CD14-positive monocyte (primary cell): Measurements from ENCODE around the gene PISD. TPM values are rescaled to one million over a fixed set of nuclear protein-coding genes. Genes with fewer than 3 reads are reported as not detected.
A peak's percentile ranks its signal among the peaks of the same experiment; 100 is the strongest.

Source experiments
- DNase-seq, 3 donors: peaks; one replicate each; pipeline ENCODE4 v3.0.0-alpha.2; 2011 to 2022
- H2AFZ ChIP-seq: 2 replicates; pipeline ENCODE4 v1.6.0; 2012; ENCODE audit warnings: mild to moderate bottlenecking, low read depth, low read length, inconsistent platforms; ENCODE audit not compliant: insufficient read depth, poor library complexity, severe bottlenecking
- H3K27ac ChIP-seq, 2 donors: 1 replicate in 1 of 2; 2 replicates in 1 of 2; pipeline ENCODE4 v1.5.1; 2012 to 2013; ENCODE audit warnings: low read length in 2 of 2, control low read depth in 1 of 2, inconsistent platforms in 1 of 2, low read depth in 1 of 2, mild to moderate bottlenecking in 1 of 2
- H3K27me3 ChIP-seq, 2 donors: one replicate each; pipeline versions ENCODE4 v1.6.0 to v1.6.1; 2011 to 2013; ENCODE audit warnings: low read length in 2 of 2; ENCODE audit not compliant: control insufficient read depth in 2 of 2, insufficient read depth in 2 of 2
- H3K36me3 ChIP-seq, 2 donors: replicated peaks in 1 of 2; 1 replicate in 1 of 2; 2 replicates in 1 of 2; pipeline versions ENCODE4 v1.5.1 to v1.6.1; 2012 to 2013; ENCODE audit warnings: low read length in 2 of 2, control low read depth in 1 of 2, inconsistent platforms in 1 of 2, mild to moderate bottlenecking in 1 of 2; ENCODE audit not compliant: insufficient read depth in 2 of 2, control insufficient read depth in 1 of 2
- H3K4me1 ChIP-seq, 2 donors: 1 replicate in 1 of 2; 2 replicates in 1 of 2; pipeline versions ENCODE4 v1.5.1 to v1.6.1; 2012 to 2013; ENCODE audit warnings: low read length in 2 of 2, control low read depth in 1 of 2, inconsistent platforms in 1 of 2, mild to moderate bottlenecking in 1 of 2, moderate library complexity in 1 of 2; ENCODE audit not compliant: insufficient read depth in 2 of 2, control insufficient read depth in 1 of 2
- H3K4me2 ChIP-seq: replicated peaks from 2 replicates; pipeline ENCODE3; 2012; ENCODE audit warnings: low read length, moderate library complexity, mild to moderate bottlenecking; ENCODE audit not compliant: poor library complexity, severe bottlenecking; ENCODE audit errors: extremely low read depth
- H3K4me3 ChIP-seq, 3 experiments: fragments of 200-600 bp in 1 of 3; sonication (generic) in 1 of 3; replicated peaks in 1 of 3; 1 replicate in 2 of 3; 2 replicates in 1 of 3; pipeline ENCODE4 v1.5.1; 2011 to 2013; ENCODE audit warnings: low read length in 3 of 3, mild to moderate bottlenecking in 3 of 3, control low read depth in 2 of 3, low read depth in 2 of 3, inconsistent platforms in 1 of 3, moderate library complexity in 1 of 3
- H3K79me2 ChIP-seq: 2 replicates; pipeline ENCODE4 v1.6.0; 2012; ENCODE audit warnings: mild to moderate bottlenecking, control low read depth, inconsistent platforms, low read length, moderate library complexity; ENCODE audit not compliant: insufficient read depth
- H3K9ac ChIP-seq: 2 replicates; pipeline ENCODE4 v1.6.0; 2017; ENCODE audit warnings: low read length, mild to moderate bottlenecking; ENCODE audit not compliant: insufficient read depth, poor library complexity, severe bottlenecking
- H3K9me3 ChIP-seq, 2 donors: replicated peaks in 1 of 2; 1 replicate in 1 of 2; 2 replicates in 1 of 2; pipeline versions ENCODE4 v1.5.1 to v1.6.1; 2012 to 2013; ENCODE audit warnings: low read length in 2 of 2, control low read depth in 1 of 2; ENCODE audit not compliant: control insufficient read depth in 1 of 2, insufficient read depth in 1 of 2
- H4K20me1 ChIP-seq: 2 replicates; pipeline ENCODE4 v1.6.0; 2012; ENCODE audit warnings: mild to moderate bottlenecking, low read length, control low read depth, moderate library complexity; ENCODE audit not compliant: insufficient read depth
- H3K27ac Mint-ChIP-seq, 7 donors: one replicate each; pipeline ENCODE4 v1.8.0; 2020; ENCODE audit warnings: mild to moderate bottlenecking in 7 of 7, mixed read lengths in 7 of 7, moderate library complexity in 6 of 7, inconsistent platforms in 2 of 7
- H3K27me3 Mint-ChIP-seq, 3 donors: one replicate each; pipeline ENCODE4 v1.8.0; 2021 to 2022; ENCODE audit warnings: low read depth in 3 of 3, mild to moderate bottlenecking in 3 of 3, mixed read lengths in 3 of 3, moderate library complexity in 3 of 3, inconsistent platforms in 1 of 3
- H3K36me3 Mint-ChIP-seq, 2 donors: one replicate each; pipeline ENCODE4 v1.8.0; 2020; ENCODE audit warnings: mixed read lengths in 2 of 2, inconsistent platforms in 1 of 2, mild to moderate bottlenecking in 1 of 2
- H3K4me1 Mint-ChIP-seq: one replicate; pipeline ENCODE4 v1.8.0; 2020; ENCODE audit warnings: mild to moderate bottlenecking, mixed read lengths
- H3K4me3 Mint-ChIP-seq, 2 donors: one replicate each; pipeline ENCODE4 v1.8.0; 2020; ENCODE audit warnings: mild to moderate bottlenecking in 2 of 2, mixed read lengths in 2 of 2, moderate library complexity in 1 of 2
- H3K9me3 Mint-ChIP-seq, 7 donors: one replicate each; pipeline ENCODE4 v1.8.0; 2020 to 2022; ENCODE audit warnings: mixed read lengths in 7 of 7, mild to moderate bottlenecking in 6 of 7, moderate library complexity in 6 of 7, inconsistent platforms in 2 of 7
- WGBS: methylation state at CpG from one replicate; pipeline ENCODE4 v1.1.5; 2013; ENCODE audit warnings: missing lambda C conversion rate; ENCODE audit not compliant: insufficient coverage; 5-methylcytosine and 5-hydroxymethylcytosine counted together
- intact Hi-C, 2 donors: fragments of 100-400 bp; cut with micrococcal nuclease; formaldehyde crosslinking; loops; one replicate each; pipeline versions ENCODE4 v1.15.0 to v1.15.1; 2023
- polyA plus RNA-seq, 3 donors: library from polyadenylated mRNA; depleted of rRNA in 1 of 3; unstranded in 2 of 3; stranded (reverse) in 1 of 3; fragments of 300-500 nt in 2 of 3; fragments of >200 nt in 1 of 3; fragmentation: Illumina TruSeq in 2 of 3; gene quantifications; 1 replicate in 2 of 3; 2 replicates in 1 of 3; pipeline ENCODE4 v1.2.3, GENCODE V29; 2012 to 2021
- TF ChIP-seq, protein P1 (sequence below): fragments of 200-600 bp; IDR thresholded peaks from one replicate; pipeline ENCODE4 v1.8.0; 2022; ENCODE audit warnings: antibody characterized with exemption, mild to moderate bottlenecking

The PISD gene
- polyA plus RNA-seq, 3 donors, result 38.1 to 112 (median 45.3) TPM

DNA sequence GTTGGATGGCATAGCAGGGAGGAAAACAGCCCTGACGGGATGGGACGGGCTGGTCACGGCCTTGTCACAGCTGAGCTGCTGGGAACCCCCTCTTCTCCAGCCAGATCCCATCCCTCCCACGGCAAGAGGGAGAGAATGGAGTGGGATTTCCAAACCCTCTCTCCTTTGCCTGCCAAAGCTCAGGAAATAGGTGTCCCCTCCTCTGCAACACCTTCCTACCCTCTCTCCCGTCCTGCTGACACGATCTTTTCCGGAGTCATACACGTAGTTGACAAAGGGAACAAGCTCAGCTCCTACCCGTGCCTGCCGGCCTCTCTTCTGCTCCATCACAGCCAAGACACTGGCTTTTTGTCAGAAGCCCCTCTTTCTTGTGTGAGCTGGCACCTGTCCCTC, 48.1 kb downstream of the PISD start:
- Histone ChIP-seq H3K79me2 (no peaks in the 10 kb centered on the region), H3K4me3 (no peak overlapping the region), H3K27ac (no peak overlapping the region), H2AFZ (no peak overlapping the region), H3K27me3 (no peaks in the 10 kb centered on the region), H3K9me3 (no peaks in the 10 kb centered on the region), H3K4me2 (no peak overlapping the region), H3K36me3 (peaks cover 28 to 36% of the 10 kb centered on the region in 2 donors), H3K4me1 (peaks cover 16 to 26% of the 10 kb centered on the region in 2 donors), H3K9ac (no peak overlapping the region), H4K20me1 (peaks cover 42% of the 10 kb centered on the region)
- Mint-ChIP-seq H3K9me3 (no peaks in the 10 kb centered on the region), H3K4me3 (no peak overlapping the region), H3K36me3 (peaks cover 38 to 48% of the 10 kb centered on the region in 2 donors), H3K4me1 (peaks cover 32% of the 10 kb centered on the region), H3K27ac (peak overlapping the region in 5 of 7 donors; percentile 32 to 77 (median 55)), H3K27me3 (no peaks in the 10 kb centered on the region)
- WGBS, result 93% methylated on average over 3 of the region's 10 CpGs
- DNase-seq, result no peak
- TF ChIP-seq, protein P1, sequence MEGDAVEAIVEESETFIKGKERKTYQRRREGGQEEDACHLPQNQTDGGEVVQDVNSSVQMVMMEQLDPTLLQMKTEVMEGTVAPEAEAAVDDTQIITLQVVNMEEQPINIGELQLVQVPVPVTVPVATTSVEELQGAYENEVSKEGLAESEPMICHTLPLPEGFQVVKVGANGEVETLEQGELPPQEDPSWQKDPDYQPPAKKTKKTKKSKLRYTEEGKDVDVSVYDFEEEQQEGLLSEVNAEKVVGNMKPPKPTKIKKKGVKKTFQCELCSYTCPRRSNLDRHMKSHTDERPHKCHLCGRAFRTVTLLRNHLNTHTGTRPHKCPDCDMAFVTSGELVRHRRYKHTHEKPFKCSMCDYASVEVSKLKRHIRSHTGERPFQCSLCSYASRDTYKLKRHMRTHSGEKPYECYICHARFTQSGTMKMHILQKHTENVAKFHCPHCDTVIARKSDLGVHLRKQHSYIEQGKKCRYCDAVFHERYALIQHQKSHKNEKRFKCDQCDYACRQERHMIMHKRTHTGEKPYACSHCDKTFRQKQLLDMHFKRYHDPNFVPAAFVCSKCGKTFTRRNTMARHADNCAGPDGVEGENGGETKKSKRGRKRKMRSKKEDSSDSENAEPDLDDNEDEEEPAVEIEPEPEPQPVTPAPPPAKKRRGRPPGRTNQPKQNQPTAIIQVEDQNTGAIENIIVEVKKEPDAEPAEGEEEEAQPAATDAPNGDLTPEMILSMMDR, result no peak
- intact Hi-C loops, result no loop called here

DNA sequence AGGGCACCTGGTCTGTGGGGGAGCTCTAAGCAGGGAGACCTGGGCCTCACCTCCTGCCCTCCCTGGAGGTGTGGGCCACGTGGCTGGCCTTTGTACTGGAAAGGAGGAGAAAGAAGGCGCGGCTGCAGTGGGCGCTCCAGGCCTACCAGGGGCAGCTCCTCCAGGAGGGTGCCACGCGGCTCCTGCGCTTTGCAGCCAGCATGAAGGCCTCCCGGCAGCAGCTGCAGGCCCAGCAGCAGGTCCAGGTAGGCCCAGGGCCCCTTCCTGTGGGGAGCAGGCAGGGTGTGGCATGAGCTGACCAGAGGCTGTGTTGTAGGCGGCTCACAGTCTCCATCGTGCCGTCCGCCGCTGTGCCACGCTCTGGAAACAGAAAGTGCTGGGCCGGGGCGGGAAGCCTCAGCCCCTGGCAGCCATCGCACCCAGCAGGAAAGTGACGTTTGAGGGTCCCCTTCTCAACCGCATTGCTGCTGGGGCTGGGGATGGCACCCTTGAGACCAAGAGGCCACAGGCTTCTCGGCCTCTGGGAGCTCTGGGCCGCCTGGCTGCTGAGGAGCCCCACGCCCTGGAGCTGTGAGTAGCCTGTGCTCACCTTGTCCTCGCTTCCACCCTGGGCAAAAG, 48.6 kb downstream of the PISD start:
- H3K27ac Mint-ChIP-seq, result no peak overlapping the region

More for the DNA sequence above, 48.6 kb downstream of the PISD start:
- Mint-ChIP-seq H3K4me3 (no peak overlapping the region), H3K36me3 (peaks cover 33 to 43% of the 10 kb centered on the region in 2 donors), H3K9me3 (no peaks in the 10 kb centered on the region), H3K27me3 (no peaks in the 10 kb centered on the region), H3K4me1 (peaks cover 32% of the 10 kb centered on the region)
- Histone ChIP-seq H3K36me3 (peaks cover 23 to 32% of the 10 kb centered on the region in 2 donors), H3K27me3 (no peaks in the 10 kb centered on the region), H4K20me1 (peaks cover 37% of the 10 kb centered on the region), H3K27ac (no peak overlapping the region), H3K4me2 (no peak overlapping the region), H3K4me3 (no peak overlapping the region), H3K79me2 (no peaks in the 10 kb centered on the region), H3K4me1 (peaks cover 16 to 26% of the 10 kb centered on the region in 2 donors), H2AFZ (no peak overlapping the region), H3K9me3 (no peaks in the 10 kb centered on the region), H3K9ac (no peak overlapping the region)
- DNase-seq, result no peak
- 96% methylated on average over 22 of the region's 23 CpGs for WGBS
- intact Hi-C loops, result no loop called here
- TF ChIP-seq, protein P1, result no peak
